HG02623 (cell line): ENCODE results near the gene BICD2.

Experiments used
- ATAC-seq: cut with Tn5 transposase; IDR thresholded peaks from one replicate; pipeline ENCODE4 v1.9.1; 2021; ENCODE audit warnings: moderate library complexity; ENCODE audit not compliant: unreplicated experiment

The BICD2 gene

DNA sequence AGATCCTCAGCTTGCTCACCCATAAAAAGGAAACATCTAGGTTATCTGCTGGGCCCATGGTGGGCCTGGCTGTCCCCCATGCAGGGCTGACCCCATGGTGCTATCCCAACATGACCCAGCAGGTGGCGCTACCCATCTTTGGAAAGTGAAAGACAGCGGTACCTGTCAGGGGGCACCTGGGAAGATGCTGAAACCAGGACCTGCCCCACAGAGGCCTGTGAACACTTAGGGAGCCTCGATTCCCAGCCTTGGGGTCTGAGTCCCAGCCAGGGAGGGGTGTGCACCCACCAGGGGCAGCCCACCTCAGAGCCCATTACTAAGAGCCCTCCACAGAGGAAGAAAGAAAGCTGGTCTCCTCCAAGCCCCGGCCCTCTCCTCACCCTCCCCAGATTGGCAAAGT, 48.1 kb downstream of the BICD2 start:
- no peak for ATAC-seq

GRCh38 chr9:92715488-92716231, 49.0 kb downstream of the BICD2 start:
- no peak for ATAC-seq

DNA sequence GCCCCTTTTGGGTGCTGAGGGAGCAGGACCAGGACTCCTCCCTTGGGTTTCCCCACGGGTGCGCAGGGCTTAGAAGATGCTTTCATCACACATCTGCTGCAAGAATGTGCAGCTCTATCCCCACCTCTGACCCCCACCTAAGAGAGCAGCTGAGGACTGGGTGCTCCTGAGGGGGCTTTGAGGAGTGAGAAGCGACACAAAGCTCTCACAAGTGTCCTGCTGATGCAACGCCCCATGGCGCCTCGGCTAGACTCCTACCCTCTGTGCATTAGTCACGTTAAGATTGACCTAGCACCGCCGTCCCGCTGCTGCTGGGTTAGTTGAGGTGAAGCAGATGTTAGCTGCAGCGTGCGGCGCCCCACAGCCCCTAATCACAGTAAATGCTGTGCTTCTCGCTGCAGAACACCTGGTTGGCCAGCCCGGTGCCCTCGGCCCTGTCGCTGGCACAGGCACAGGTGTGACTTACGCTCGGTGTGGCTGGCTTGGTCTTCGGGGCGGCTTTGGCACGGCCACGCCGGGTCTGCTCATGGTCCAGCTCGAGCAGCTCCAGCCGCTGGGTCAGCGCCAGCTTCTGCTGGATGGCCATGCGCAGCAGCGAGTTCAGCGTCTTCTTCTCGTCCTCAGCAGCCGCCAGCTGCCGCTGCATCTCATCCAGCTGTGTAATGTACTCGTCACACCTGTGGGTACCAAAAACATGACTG, 49.7 kb downstream of the BICD2 start:
- no peak for ATAC-seq

GRCh38 chr9:92714016-92714415, 50.6 kb downstream of the BICD2 start:
- no peak for ATAC-seq

GRCh38 chr9:92713528-92713927, 51.1 kb downstream of the BICD2 start:
- ATAC-seq, result no peak

GRCh38 chr9:92712767-92713166, 51.9 kb downstream of the BICD2 start:
- no peak for ATAC-seq

DNA sequence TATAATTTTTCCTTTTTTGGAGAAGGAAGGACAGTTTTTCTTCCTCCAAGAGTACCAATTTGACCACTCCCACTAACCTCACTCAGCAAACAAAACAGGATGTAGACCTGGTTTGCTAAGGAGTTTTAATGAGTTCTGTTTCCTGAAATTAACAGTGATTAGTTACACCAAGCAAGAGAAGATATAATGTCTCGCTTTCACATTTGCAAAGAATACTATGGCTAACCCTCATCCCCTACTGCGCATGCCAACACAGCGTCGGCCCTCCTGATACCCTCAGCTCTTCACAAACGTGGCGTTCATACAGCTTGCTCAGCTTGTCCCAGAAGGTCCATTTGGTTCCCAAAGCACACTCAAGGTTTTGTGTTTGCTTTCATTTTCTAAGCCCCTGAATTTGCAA, 52.8 kb downstream of the BICD2 start:
- no peak for ATAC-seq

DNA sequence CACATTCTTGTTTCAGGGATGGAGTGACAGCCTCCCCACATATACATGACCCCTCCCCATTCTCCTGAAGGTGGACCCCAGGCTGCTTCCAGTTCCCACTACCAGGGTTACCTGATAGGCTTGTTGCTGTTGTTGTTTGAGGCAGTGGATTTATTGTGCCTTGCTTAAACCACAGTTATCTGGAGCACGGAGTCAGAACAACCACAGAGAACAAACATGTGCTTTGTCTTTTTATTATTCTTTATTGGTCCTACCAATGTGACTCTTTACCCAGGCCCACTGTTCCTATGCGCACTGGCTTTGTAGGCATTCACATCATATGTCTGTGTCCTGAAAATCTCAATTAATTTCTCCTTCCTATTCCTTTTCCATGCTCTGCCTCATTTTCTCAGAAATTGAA, 53.5 kb downstream of the BICD2 start:
- no peak for ATAC-seq

DNA sequence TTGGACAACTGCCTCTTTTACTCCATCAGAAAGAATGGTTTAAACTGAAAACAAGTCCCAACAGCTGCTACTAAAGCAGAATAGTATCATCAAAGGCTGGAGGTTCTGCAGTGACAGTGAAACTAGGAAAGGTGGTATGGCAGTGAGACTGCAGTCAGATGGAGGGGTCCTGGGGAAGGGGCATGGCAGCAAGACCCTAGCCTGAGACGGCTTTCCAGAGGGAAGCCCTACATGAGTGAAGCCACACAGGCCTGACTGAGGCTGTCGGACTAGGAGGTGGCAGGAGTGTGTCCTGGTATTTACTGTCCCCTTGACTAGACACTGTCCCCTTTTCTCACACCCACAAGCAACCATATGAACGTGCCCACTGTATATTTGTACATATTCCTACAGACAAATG, 54.3 kb downstream of the BICD2 start:
- no peak for ATAC-seq

GRCh38 chr9:92709954-92710353, 54.7 kb downstream of the BICD2 start:
- no peak for ATAC-seq

- no peak for ATAC-seq
These were observed 55.4 kb downstream of the BICD2 start for GRCh38 chr9:92709240-92709639.

DNA sequence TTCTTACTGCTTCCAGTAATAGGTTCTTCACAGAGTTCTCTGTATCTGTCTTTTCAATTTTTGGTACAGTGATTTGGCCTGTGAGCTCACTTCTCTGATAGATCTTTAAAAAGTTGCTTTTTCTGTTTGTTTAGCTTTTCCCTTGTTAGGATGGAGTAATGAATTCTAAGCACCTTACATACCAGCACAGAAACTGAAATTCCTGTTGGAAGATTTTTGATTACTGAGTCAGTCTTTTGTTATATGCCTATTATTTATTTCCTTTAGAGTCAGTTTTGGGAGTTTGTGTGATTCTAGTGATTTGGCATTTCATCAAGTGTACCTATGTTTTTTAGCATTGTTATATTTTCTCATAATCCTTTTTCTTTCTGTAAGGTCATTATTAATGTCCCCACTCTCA, 57.1 kb downstream of the BICD2 start:
- ATAC-seq, result no peak

- ATAC-seq, result no peak
These were observed 58.3 kb downstream of the BICD2 start for GRCh38 chr9:92706218-92706940.

GRCh38 chr9:92704528-92704927, 60.1 kb downstream of the BICD2 start:
- no peak for ATAC-seq

DNA sequence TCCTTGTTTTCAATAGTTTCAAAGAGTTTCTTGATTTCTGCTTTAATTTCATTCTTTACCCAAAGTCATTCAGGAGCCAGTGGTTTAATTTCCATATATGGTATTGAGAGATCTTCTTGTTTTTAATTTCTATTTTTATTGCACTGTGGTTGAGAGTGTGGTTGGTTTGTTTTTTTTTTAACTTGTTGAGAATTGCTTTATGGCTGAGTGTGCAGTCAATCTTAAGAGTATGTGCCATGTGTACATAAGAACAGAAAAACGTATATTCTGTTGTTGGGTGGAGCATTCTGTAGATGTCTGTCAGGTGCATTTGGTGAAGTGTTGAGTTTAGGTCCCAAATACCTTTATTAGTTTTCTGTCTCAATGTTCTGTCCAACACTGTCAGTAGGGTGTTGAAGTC, 68.0 kb downstream of the BICD2 start:
- no peak for ATAC-seq

- no peak for ATAC-seq
These were observed 77.7 kb downstream of the BICD2 start for GRCh38 chr9:92686954-92687353.

DNA sequence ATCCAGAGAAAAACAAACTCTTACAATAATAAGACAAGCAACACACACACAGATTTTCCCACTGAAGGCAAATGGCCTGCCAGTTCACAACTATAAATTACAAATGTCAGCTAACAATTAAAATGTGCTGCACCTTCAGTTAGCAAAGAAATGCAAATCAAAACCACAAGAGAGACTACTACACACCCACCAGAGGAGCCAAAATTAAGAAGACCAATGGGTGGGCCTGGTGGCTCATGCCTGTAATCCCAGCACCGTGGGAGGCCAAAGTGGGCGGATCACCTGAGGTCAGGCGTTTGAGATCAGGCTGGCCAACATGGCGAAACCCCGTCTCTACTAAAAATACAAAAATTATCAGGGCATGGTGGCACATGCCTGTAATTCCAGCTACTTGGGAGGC, 79.6 kb downstream of the BICD2 start:
- no peak for ATAC-seq

DNA sequence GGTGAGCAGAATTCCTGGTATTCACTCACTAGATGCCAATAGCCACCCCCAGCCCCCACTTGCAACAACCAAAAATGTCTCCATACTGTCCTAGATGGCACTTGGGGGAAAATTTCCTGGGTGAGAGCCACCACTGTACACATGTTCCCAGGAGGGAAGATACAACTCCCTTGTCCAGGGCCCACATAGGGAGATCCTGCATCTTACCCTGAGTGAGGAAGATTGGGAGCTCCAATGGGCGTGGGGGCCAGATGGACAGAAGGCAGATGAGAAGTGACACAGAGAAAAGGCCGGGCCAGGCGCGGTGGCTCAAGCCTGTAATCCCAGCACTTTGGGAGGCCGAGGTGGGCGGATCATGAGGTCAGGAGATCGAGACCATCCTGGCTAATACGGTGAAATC, 82.4 kb downstream of the BICD2 start:
- no peak for ATAC-seq

- ATAC-seq, result no peak
These were observed 84.2 kb downstream of the BICD2 start for GRCh38 chr9:92680166-92681119.

DNA sequence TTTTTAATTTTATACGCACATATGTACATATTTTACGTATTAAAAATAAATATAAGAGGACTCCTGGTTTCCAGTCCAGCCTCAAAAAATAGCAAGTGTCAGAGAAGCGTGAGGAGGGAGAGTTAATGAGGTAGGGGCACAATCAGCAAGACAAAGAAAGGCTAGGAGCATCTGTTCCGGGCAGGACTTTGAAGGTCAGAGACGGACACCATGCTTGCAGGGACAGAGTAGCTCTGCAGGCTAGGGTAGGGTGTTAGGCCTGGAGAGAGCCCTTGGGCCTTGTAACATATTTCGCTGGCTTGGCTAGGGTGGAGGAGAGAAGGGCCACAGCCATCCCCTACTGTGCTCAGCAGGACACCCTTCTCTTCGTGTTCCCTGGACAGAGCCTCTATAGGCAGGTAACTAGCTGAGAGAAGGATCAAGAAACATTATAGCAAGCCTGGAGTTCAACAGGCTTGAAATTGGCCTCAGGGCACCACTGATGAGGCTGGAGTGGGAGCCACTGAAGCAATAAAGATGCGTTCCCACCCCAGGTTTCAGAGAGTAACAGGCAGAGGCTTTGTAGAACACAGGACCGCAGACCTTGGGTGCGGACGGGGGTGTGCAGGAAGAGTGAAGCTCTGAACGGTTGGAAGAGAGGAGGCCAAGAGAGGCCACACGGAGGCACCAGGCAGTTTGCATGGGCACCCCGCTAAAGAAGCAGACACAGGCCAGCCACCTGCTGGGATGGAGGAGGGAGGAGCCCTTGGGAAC, 85.0 kb downstream of the BICD2 start:
- ATAC-seq, result no peak
